ENCODE results near the gene PLCG2.

DNA sequence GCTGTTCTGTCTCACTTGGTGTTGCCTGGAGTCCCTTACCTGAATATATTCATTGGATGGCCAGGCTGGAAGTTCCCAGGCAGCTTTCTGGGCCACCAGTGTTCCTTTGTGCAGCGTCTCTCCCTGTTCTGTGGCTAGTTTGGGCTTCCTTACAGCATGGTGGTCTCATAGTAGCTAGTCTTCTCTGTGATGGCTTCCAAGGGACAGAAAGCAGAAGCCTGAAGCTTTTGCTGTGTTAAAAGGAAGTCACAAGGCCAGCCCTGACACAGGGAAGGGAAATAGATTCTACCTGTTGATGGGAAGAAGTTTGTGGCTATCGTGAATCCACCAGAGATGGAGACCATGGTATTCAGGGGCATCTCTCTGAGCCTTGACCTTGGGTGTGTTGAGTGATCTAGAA is 34.6 kb downstream of the PLCG2 start:
- TF ChIP-seq POLR2A (IDR thresholded peaks at IDR 0.05) (no peak), CTCF (IDR thresholded peaks at IDR 0.05) (no peak)

Data from Peyer's patch (tissue), 4 donors.